Measurements from ENCODE around the gene SASS6. TPM values are rescaled to one million over a fixed set of nuclear protein-coding genes. Genes with fewer than 3 reads are reported as not detected.

Gene SASS6
- total and polyA plus RNA-seq, 10 of the 15 experiments (the other 5 are each of a cell fraction or from before 2014, with no cell fraction given), result 6.6 to 17.9 (median 10.2) TPM

DNA sequence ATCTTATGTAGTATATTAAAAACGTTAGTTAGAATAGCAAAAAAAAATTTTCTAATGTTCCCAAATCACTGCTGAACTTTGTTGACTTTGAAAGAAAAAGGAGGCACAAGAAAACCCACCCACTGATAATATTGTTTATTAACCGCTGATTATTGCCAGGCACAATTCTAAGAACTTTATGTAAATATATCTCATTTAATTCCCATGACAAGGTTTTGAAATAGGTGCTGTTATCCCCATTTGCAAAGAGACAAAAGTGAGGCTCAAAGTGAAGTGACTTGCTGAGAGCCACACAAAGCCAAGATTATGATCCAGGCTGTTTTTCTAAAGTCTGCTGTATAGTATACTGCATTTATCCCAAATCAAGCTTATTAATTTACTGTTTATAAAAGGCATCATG, 56.4 kb downstream of the SASS6 start:
- POLR2A ChIA-PET, result interaction anchor here (0.7 to 3.7 kb wide), 10 partner anchors 20 to 318 kb away, joined by 3 to 20 read pairs (median 4); partner anchors contain the start of genes FRRS1, SASS6 and TRMT13
- CTCF ChIA-PET, result interaction anchor here (0.8 to 2.3 kb wide), 8 partner anchors 15 to 36 kb away, joined by 3 to 6 read pairs (median 4); no protein-coding TSS in a partner anchor
- in situ Hi-C loops (cut with MboI), result no loop called here
- peaks cover 17% of the 10 kb centered on the region for H3K79me2 ChIP-seq (ENCODE audit: control insufficient read depth, insufficient read depth, low read length)
- DNase-seq (ENCODE audit: low read depth, low spot score) (no peak), ATAC-seq (peak; percentile 12), FAIRE-seq (no peak)
- peaks cover 29% of the 10 kb centered on the region for H3K4me1 ChIP-seq (ENCODE audit: control insufficient read depth, insufficient read depth, low read length)
- no peaks in the 10 kb centered on the region for H3K27me3 ChIP-seq (replicated peaks in 1 of 2; ENCODE audit: control insufficient read depth in 2 of 2, insufficient read depth in 2 of 2, low read length in 1 of 2)
- H3K9me3 ChIP-seq (replicated peaks; ENCODE audit: control insufficient read depth, insufficient read depth, low read length), result no peaks in the 10 kb centered on the region
- H3K27ac ChIP-seq (ENCODE audit: control insufficient read depth, insufficient read depth), result peak overlapping the region; percentile 92
- peak overlapping the region; percentile 33; the same call in 1 of the 2 replicates for H3K4me3 ChIP-seq
- no peak overlapping the region for H2AFZ ChIP-seq (ENCODE audit: control insufficient read depth, low read depth, low read length)
- no peaks in the 10 kb centered on the region for H4K20me1 ChIP-seq (ENCODE audit: control insufficient read depth, insufficient read depth)
- H3K4me2 ChIP-seq (ENCODE audit: control insufficient read depth, insufficient read depth), result peak overlapping the region; percentile 49; the same call in 1 of the 2 replicates
- intact Hi-C loops (cut with micrococcal nuclease; ENCODE audit: unreplicated experiment), result loop anchor here (2.0 kb wide), 4 partner anchors 26 to 104 kb away; partner anchors contain the start of genes SASS6 and TRMT13
- peaks cover 2 to 40% of the 10 kb centered on the region in 2 experiments for H3K36me3 ChIP-seq (ENCODE audit: control insufficient read depth in 2 of 2, insufficient read depth in 2 of 2, low read length in 1 of 2)
- no TSS peak for BruUV-seq (replicated peaks)
- H3K9ac ChIP-seq (ENCODE audit: control insufficient read depth, insufficient read depth, low read length), result 0 out of 2 replicates have a peak overlapping the region, but pooled peaks have one; percentile 28
- SMC1A ChIA-PET (ENCODE audit: uncharacterized antibody, unreplicated experiment), result interaction anchor here (0.7 to 4.9 kb wide), 16 partner anchors 10 to 310 kb away, joined by 3 to 56 read pairs (median 6); partner anchors contain the start of genes FRRS1, RTCA and TRMT13
- TF ChIP-seq CREM (IDR thresholded peaks at IDR 0.05; ENCODE audit: low read depth) (no peak), SMARCA5 (IDR thresholded peaks at IDR 0.05) (peak; percentile 9; the same call in 1 of the 2 replicates)
- RAD21 ChIA-PET (ENCODE audit: unreplicated experiment), result interaction anchor here (0.7 to 3.2 kb wide), 12 partner anchors 8 to 226 kb away, joined by 3 to 21 read pairs (median 4); partner anchors contain the start of genes AGL and SLC35A3
- 50% methylated on average over 2 of the region's 2 CpGs for WGBS (ENCODE audit: insufficient coverage, insufficient replicate concordance, low lambda C conversion rate, missing lambda C conversion rate)

- Histone ChIP-seq H3K9ac (ENCODE audit: control insufficient read depth, insufficient read depth, low read length) (no peak overlapping the region), H3K79me2 (ENCODE audit: control insufficient read depth, insufficient read depth, low read length) (peaks cover 17% of the 10 kb centered on the region), H3K36me3 (ENCODE audit: control insufficient read depth in 2 of 2, insufficient read depth in 2 of 2, low read length in 1 of 2) (peaks cover 2 to 40% of the 10 kb centered on the region in 2 experiments), H3K4me3 (no peak overlapping the region), H3K27ac (ENCODE audit: control insufficient read depth, insufficient read depth) (peak overlapping the region; percentile 92), H3K4me1 (ENCODE audit: control insufficient read depth, insufficient read depth, low read length) (peaks cover 29% of the 10 kb centered on the region), H3K4me2 (ENCODE audit: control insufficient read depth, insufficient read depth) (peak overlapping the region; percentile 49; the same call in 1 of the 2 replicates), H3K27me3 (replicated peaks in 1 of 2; ENCODE audit: control insufficient read depth in 2 of 2, insufficient read depth in 2 of 2, low read length in 1 of 2) (no peaks in the 10 kb centered on the region), H4K20me1 (ENCODE audit: control insufficient read depth, insufficient read depth) (no peaks in the 10 kb centered on the region), H2AFZ (ENCODE audit: control insufficient read depth, low read depth, low read length) (no peak overlapping the region), H3K9me3 (replicated peaks; ENCODE audit: control insufficient read depth, insufficient read depth, low read length) (no peaks in the 10 kb centered on the region)
- ATAC-seq (peak; percentile 71), FAIRE-seq (peak; percentile 94), DNase-seq (ENCODE audit: low read depth, low spot score) (peak; percentile 84)
- 2% methylated on average over 3 of the region's 3 CpGs for WGBS (ENCODE audit: insufficient coverage, insufficient replicate concordance, low lambda C conversion rate, missing lambda C conversion rate)
- in situ Hi-C loops (cut with MboI), result no loop called here
- intact Hi-C loops (cut with micrococcal nuclease; ENCODE audit: unreplicated experiment), result loop anchor here (2.0 kb wide), 4 partner anchors 25 to 103 kb away; partner anchors contain the start of genes SASS6 and TRMT13
- ChIA-PET POLR2A (interaction anchor here (1.3 to 3.7 kb wide), 7 partner anchors 19 to 57 kb away, joined by 3 to 20 read pairs (median 4); partner anchors contain the start of genes SASS6 and TRMT13), CTCF (interaction anchor here (0.8 to 2.3 kb wide), 7 partner anchors 24 to 270 kb away, joined by 3 to 6 read pairs (median 4); no protein-coding TSS in a partner anchor), SMC1A (ENCODE audit: uncharacterized antibody, unreplicated experiment) (interaction anchor here (1.1 to 4.9 kb wide), 13 partner anchors 10 to 383 kb away, joined by 3 to 56 read pairs (median 7); partner anchors contain the start of genes RTCA and TRMT13), RAD21 (ENCODE audit: unreplicated experiment) (interaction anchor here (0.7 to 3.2 kb wide), 14 partner anchors 8 to 226 kb away, joined by 3 to 21 read pairs (median 3); partner anchors contain the start of genes AGL and SLC35A3)
- no TSS peak for BruUV-seq (replicated peaks)
- TF ChIP-seq, protein P1, sequence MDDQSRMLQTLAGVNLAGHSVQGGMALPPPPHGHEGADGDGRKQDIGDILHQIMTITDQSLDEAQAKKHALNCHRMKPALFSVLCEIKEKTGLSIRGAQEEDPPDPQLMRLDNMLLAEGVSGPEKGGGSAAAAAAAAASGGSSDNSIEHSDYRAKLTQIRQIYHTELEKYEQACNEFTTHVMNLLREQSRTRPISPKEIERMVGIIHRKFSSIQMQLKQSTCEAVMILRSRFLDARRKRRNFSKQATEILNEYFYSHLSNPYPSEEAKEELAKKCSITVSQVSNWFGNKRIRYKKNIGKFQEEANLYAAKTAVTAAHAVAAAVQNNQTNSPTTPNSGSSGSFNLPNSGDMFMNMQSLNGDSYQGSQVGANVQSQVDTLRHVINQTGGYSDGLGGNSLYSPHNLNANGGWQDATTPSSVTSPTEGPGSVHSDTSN (IDR thresholded peaks at IDR 0.05; ENCODE audit: insufficient replicate concordance, low read depth, low read length), result no peak
- TF ChIP-seq NR2C2 (IDR thresholded peaks at IDR 0.05; ENCODE audit: borderline replicate concordance, control insufficient read depth, insufficient read length, low read depth), result no peak
- no peak for TF ChIP-seq MYB (IDR thresholded peaks at IDR 0.05; ENCODE audit: borderline replicate concordance, low read depth, low read length)
- TF ChIP-seq BCL11A (IDR thresholded peaks at IDR 0.05; ENCODE audit: low read depth, low read length), result peak; percentile 82; the same call in 1 of the 2 replicates
- TF ChIP-seq HDGF (IDR thresholded peaks at IDR 0.05), result no peak
- 0 out of 2 replicates have a peak, but pooled peaks have one; percentile 23 for TF ChIP-seq CBFB (IDR thresholded peaks at IDR 0.05; ENCODE audit: low read depth)
- no peak for TF ChIP-seq STAT3 (IDR thresholded peaks at IDR 0.05; ENCODE audit: low read depth, low read length)
- TF ChIP-seq KLF5 (IDR thresholded peaks at IDR 0.05; ENCODE audit: partially characterized antibody), result no peak
- TF ChIP-seq, protein P2, sequence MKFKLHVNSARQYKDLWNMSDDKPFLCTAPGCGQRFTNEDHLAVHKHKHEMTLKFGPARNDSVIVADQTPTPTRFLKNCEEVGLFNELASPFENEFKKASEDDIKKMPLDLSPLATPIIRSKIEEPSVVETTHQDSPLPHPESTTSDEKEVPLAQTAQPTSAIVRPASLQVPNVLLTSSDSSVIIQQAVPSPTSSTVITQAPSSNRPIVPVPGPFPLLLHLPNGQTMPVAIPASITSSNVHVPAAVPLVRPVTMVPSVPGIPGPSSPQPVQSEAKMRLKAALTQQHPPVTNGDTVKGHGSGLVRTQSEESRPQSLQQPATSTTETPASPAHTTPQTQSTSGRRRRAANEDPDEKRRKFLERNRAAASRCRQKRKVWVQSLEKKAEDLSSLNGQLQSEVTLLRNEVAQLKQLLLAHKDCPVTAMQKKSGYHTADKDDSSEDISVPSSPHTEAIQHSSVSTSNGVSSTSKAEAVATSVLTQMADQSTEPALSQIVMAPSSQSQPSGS (IDR thresholded peaks at IDR 0.05; ENCODE audit: low read length), result peak; percentile 76; the same call in 1 of the 2 replicates
- peak; percentile 43 for TF ChIP-seq MEF2A (IDR thresholded peaks at IDR 0.05; ENCODE audit: insufficient read depth, low read depth, low read length)
- peak; percentile 89 for TF ChIP-seq JUND (IDR thresholded peaks at IDR 0.05; ENCODE audit: low read depth, low read length)
- peak; percentile 91 for TF ChIP-seq SPI1 (IDR thresholded peaks at IDR 0.05; ENCODE audit: borderline replicate concordance, insufficient read depth, low read depth, low read length)
Observed at GRCh38 chr1:100075773-100076172, 57.0 kb downstream of the SASS6 start.

Data from GM12878 (cell line).